Measurements from ENCODE around the gene PLIN1.

- no peak for TF ChIP-seq CTCF (IDR thresholded peaks at IDR 0.05; ENCODE audit: extremely low read depth in 1 of 2, insufficient read depth in 1 of 2, low read depth in 1 of 2, low read length in 2 of 2)
- no peak for TF ChIP-seq POLR2A (IDR thresholded peaks at IDR 0.05; ENCODE audit: low read depth, low read length)
- no peak for TF ChIP-seq FOS (IDR thresholded peaks at IDR 0.05; ENCODE audit: borderline replicate concordance, insufficient read depth, low read length)
- no peak for TF ChIP-seq JUN (IDR thresholded peaks at IDR 0.05; ENCODE audit: borderline replicate concordance, insufficient read depth, insufficient read length, low read depth)
- no peak for TF ChIP-seq POLR2AphosphoS5 (IDR thresholded peaks at IDR 0.05; ENCODE audit: insufficient read depth, low read depth, low read length)
Measured at GRCh38 chr15:89724621-89725020, 45.5 kb upstream of the PLIN1 start.

Measured in endothelial cell of umbilical vein (primary cell).